A673 (cell line): ENCODE results near the gene MICAL2. TPM values are rescaled to one million over a fixed set of nuclear protein-coding genes. Genes with fewer than 3 reads are reported as not detected.

Source experiments
- BruUV-seq: library from RNA; stranded (reverse); fragments of 400-500 nt; replicated peaks from 2 replicates; lab custom pipeline; 2021; lab: Mats Ljungman, UMichigan
- CTCF ChIA-PET: fragments of 300-600 bp; sonication (Branson Sonifier 250); formaldehyde crosslinking; loops from one replicate; lab custom pipeline; 2022; ENCODE audit warnings: antibody characterized with exemption; lab: Charles Lee
- POLR2A ChIA-PET: fragments of 300-600 bp; sonication (Branson Sonifier 250); formaldehyde crosslinking; loops from one replicate; lab custom pipeline; 2022; ENCODE audit warnings: antibody characterized with exemption; ENCODE audit not compliant: low non-redundant PET; lab: Charles Lee
- DNase-seq: peaks from one replicate; pipeline ENCODE4 v3.0.0-alpha.2; 2015; ENCODE audit warnings: low spot score
- H3K27ac ChIP-seq: fragments of 200-600 bp; sonication (generic); 2 replicates; pipeline ENCODE4 v1.5.1; 2016; ENCODE audit warnings: mixed run types, low read depth, mild to moderate bottlenecking, mixed read lengths, antibody characterized with exemption, low read length; ENCODE audit not compliant: poor library complexity, severe bottlenecking
- H3K27me3 ChIP-seq: fragments of 200-600 bp; sonication (generic); replicated peaks from 2 replicates; pipeline ENCODE4 v1.6.1; 2017; ENCODE audit warnings: mixed run types, low read depth, mild to moderate bottlenecking, mixed read lengths, antibody characterized with exemption, low read length; ENCODE audit not compliant: insufficient read depth, poor library complexity
- H3K36me3 ChIP-seq: fragments of 200-600 bp; sonication (generic); 2 replicates; pipeline ENCODE4 v1.6.1; 2016; ENCODE audit warnings: mixed run types, mild to moderate bottlenecking, mixed read lengths, antibody characterized with exemption, low read length; ENCODE audit not compliant: insufficient read depth, poor library complexity, severe bottlenecking
- H3K4me1 ChIP-seq: fragments of 200-600 bp; sonication (generic); 2 replicates; pipeline ENCODE4 v1.6.1; 2017; ENCODE audit warnings: mixed run types, mild to moderate bottlenecking, mixed read lengths, antibody characterized with exemption, low read length; ENCODE audit not compliant: insufficient read depth, poor library complexity, severe bottlenecking
- H3K4me3 ChIP-seq: fragments of 200-600 bp; sonication (generic); 2 replicates; pipeline ENCODE4 v1.5.1; 2016; ENCODE audit warnings: low read depth, mixed run types, mild to moderate bottlenecking, mixed read lengths, low read length; ENCODE audit not compliant: poor library complexity, severe bottlenecking
- H3K9me3 ChIP-seq: fragments of 200-600 bp; sonication (generic); 2 replicates; pipeline ENCODE4 v1.6.1; 2016; ENCODE audit warnings: mixed run types, low read depth, mild to moderate bottlenecking, mixed read lengths, antibody characterized with exemption, low read length; ENCODE audit not compliant: poor library complexity, severe bottlenecking
- EZH2 ChIP-seq: fragments of 200-600 bp; sonication (generic); IDR thresholded peaks from 2 replicates; pipeline ENCODE4 v1.6.1; 2017; ENCODE audit warnings: borderline replicate concordance, low read depth, mild to moderate bottlenecking, mixed read lengths, antibody characterized with exemption, low read length; ENCODE audit not compliant: poor library complexity, severe bottlenecking
- intact Hi-C: fragments of 100-400 bp; cut with micrococcal nuclease; formaldehyde crosslinking; loops from one replicate; pipeline ENCODE4 v1.10.0; 2022; ENCODE audit not compliant: unreplicated experiment
- total RNA-seq: library from RNA; stranded (reverse); gene quantifications from 2 replicates; pipeline ENCODE4 v1.2.3, GENCODE V29; 2021
- TF ChIP-seq, protein P1 (sequence below): fragments of 300-800, 200-600 bp; sonication (generic); conservative IDR thresholded peaks from 2 replicates; pipeline ENCODE4 v1.5.1; 2017; ENCODE audit warnings: low read depth, mild to moderate bottlenecking, antibody characterized with exemption, low read length, moderate library complexity, mixed read lengths

The MICAL2 gene
- total RNA-seq, 1 experiment from 2014 or later: 1.1 TPM

- DNase-seq: no peak
- Histone ChIP-seq H3K4me3 (no peak overlapping the region), H3K27ac (no peak overlapping the region), H3K27me3 (no peaks in the 10 kb centered on the region), H3K36me3 (no peaks in the 10 kb centered on the region), H3K9me3 (no peaks in the 10 kb centered on the region), H3K4me1 (no peaks in the 10 kb centered on the region)
- TF ChIP-seq, protein P1, sequence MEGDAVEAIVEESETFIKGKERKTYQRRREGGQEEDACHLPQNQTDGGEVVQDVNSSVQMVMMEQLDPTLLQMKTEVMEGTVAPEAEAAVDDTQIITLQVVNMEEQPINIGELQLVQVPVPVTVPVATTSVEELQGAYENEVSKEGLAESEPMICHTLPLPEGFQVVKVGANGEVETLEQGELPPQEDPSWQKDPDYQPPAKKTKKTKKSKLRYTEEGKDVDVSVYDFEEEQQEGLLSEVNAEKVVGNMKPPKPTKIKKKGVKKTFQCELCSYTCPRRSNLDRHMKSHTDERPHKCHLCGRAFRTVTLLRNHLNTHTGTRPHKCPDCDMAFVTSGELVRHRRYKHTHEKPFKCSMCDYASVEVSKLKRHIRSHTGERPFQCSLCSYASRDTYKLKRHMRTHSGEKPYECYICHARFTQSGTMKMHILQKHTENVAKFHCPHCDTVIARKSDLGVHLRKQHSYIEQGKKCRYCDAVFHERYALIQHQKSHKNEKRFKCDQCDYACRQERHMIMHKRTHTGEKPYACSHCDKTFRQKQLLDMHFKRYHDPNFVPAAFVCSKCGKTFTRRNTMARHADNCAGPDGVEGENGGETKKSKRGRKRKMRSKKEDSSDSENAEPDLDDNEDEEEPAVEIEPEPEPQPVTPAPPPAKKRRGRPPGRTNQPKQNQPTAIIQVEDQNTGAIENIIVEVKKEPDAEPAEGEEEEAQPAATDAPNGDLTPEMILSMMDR: no peak
- no peak for TF ChIP-seq EZH2
- POLR2A ChIA-PET: no interaction called here
- CTCF ChIA-PET: no interaction called here
- BruUV-seq: no TSS peak
- intact Hi-C loops: no loop called here
Observed at GRCh38 chr11:12209096-12209495, 98.7 kb downstream of the MICAL2 start.

DNA sequence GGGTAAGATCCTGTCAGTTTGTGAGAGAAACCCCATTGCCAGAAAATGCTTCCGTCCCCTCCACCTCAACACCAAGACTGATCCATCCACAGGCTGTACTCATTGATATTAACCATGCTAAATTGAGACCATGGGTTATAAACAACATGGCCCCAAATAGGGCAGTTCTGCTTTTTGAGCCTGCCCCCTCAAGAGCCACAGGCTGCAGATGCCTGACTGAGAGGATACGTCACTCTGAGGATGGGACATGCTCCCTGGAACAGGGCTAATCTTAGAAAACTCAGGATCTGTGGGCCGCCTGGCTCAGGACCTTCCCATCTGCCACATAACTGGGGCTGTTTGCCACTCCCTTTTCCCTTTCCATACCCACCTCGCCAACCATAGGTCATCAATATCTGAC, 99.8 kb downstream of the MICAL2 start:
- BruUV-seq: no TSS peak
- no peaks in the 10 kb centered on the region for H3K27me3 ChIP-seq
- H3K4me3 ChIP-seq: no peak overlapping the region
- no peaks in the 10 kb centered on the region for H3K4me1 ChIP-seq
- no peak for DNase-seq
- no peaks in the 10 kb centered on the region for H3K36me3 ChIP-seq
- H3K9me3 ChIP-seq: no peaks in the 10 kb centered on the region
- TF ChIP-seq EZH2: no peak
- TF ChIP-seq, protein P1: no peak
- ChIA-PET POLR2A (no interaction called here), CTCF (no interaction called here)
- intact Hi-C loops: no loop called here
- H3K27ac ChIP-seq: no peak overlapping the region

DNA sequence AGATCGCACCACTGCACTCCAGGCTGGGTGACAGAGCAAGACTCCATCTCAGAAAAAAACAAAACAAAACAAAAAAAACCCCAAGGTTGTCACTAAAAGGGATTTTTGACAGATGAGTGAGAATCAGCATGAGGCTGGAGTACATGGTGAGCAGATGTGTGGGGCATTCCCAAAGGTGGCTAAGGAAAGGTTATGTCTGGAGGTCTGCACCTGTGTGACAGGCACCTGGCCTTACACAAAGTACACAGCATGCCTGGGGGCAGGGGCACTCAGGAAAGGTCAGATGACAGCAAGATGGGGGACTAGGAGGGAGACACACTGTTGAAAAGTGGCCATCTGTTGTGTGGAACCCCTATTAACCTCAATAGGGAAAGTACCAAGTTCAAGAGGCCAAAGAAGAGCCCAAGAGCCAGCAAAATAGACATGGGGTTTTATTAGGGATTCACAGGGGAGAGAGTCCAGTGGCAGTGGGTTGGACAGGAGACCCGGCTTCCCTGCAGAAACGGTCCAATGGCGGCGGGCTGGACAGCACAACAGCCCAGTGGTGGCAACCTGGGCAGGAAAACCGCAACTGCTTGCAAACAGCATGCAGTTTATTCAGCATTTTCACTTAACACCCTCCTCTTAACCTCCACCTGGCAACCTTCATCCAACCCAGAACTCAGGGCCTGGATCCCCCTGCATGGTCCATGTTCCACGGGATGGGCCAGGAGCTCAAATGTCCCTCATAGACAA, 101.1 kb downstream of the MICAL2 start:
- ChIA-PET CTCF (no interaction called here), POLR2A (no interaction called here)
- H3K27ac ChIP-seq: no peak overlapping the region
- no peaks in the 10 kb centered on the region for H3K9me3 ChIP-seq
- no TSS peak for BruUV-seq
- H3K4me1 ChIP-seq: no peaks in the 10 kb centered on the region
- no peaks in the 10 kb centered on the region for H3K36me3 ChIP-seq
- TF ChIP-seq, protein P1: no peak
- TF ChIP-seq EZH2: no peak
- H3K4me3 ChIP-seq: no peak overlapping the region
- no peak for DNase-seq
- intact Hi-C loops: no loop called here
- no peaks in the 10 kb centered on the region for H3K27me3 ChIP-seq
